ENCODE measurements around the gene MCF2L2.
A peak's percentile ranks its signal among the peaks of the same experiment; 100 is the strongest.
"Not testable (repeated sequence)": the region's sequence is repeated elsewhere in the genome, so short reads cannot be mapped to it uniquely, and the experiment has no call there.

The MCF2L2 gene

GRCh38 chr3:183428447-183429211 is at the start of gene MCF2L2:
TSS of gene MCF2L2 (minus strand) at chr3:183428619. CDS start at chr3:183427977, 642 bp downstream.
- no peak for TF ChIP-seq CTCF (conservative IDR thresholded peaks at IDR 0.05; ENCODE audit: control insufficient read depth, insufficient read depth, low read depth, low read length)
- peak within 1 kb of the TSS; percentile 55 for H3K4me3 ChIP-seq (ENCODE audit: control insufficient read depth, low read depth, low read length)
- peak; percentile 2 for DNase-seq (ENCODE audit: low read depth)

- H3K4me3 ChIP-seq (ENCODE audit: control insufficient read depth, low read depth, low read length): no peak overlapping the region
- TF ChIP-seq CTCF (conservative IDR thresholded peaks at IDR 0.05; ENCODE audit: control insufficient read depth, insufficient read depth, low read depth, low read length): no peak
- no peak for DNase-seq (ENCODE audit: low read depth)
Observed at GRCh38 chr3:183477801-183478456, 49.5 kb upstream of the MCF2L2 start.

- H3K4me3 ChIP-seq (ENCODE audit: control insufficient read depth, low read depth, low read length); DNase-seq (ENCODE audit: low read depth): not testable (repeated sequence)
Observed at GRCh38 chr3:183475764-183476162, 47.3 kb upstream of the MCF2L2 start.

- DNase-seq (ENCODE audit: low read depth): no peak
- H3K4me3 ChIP-seq (ENCODE audit: control insufficient read depth, low read depth, low read length): no peak overlapping the region
- no peak for TF ChIP-seq CTCF (conservative IDR thresholded peaks at IDR 0.05; ENCODE audit: control insufficient read depth, insufficient read depth, low read depth, low read length)
Observed at GRCh38 chr3:183475016-183475763, 46.8 kb upstream of the MCF2L2 start.

- no peak for DNase-seq (ENCODE audit: low read depth)
- H3K4me3 ChIP-seq (ENCODE audit: control insufficient read depth, low read depth, low read length): no peak overlapping the region
- no peak for TF ChIP-seq CTCF (conservative IDR thresholded peaks at IDR 0.05; ENCODE audit: control insufficient read depth, insufficient read depth, low read depth, low read length)
Observed at GRCh38 chr3:183473969-183474368, 45.5 kb upstream of the MCF2L2 start.

GRCh38 chr3:183472155-183472554 is 43.7 kb upstream of the MCF2L2 start:
- DNase-seq (ENCODE audit: low read depth): no peak
- TF ChIP-seq CTCF (conservative IDR thresholded peaks at IDR 0.05; ENCODE audit: control insufficient read depth, insufficient read depth, low read depth, low read length): no peak
- H3K4me3 ChIP-seq (ENCODE audit: control insufficient read depth, low read depth, low read length): no peak overlapping the region

- H3K4me3 ChIP-seq (ENCODE audit: control insufficient read depth, low read depth, low read length): no peak overlapping the region
- DNase-seq (ENCODE audit: low read depth): no peak
- no peak for TF ChIP-seq CTCF (conservative IDR thresholded peaks at IDR 0.05; ENCODE audit: control insufficient read depth, insufficient read depth, low read depth, low read length)
Observed at GRCh38 chr3:183468424-183468823, 40.0 kb upstream of the MCF2L2 start.

Measured in fibroblast of mammary gland (primary cell).